Gastrocnemius medialis (tissue), 4 donors: Measurements from ENCODE around the gene PLXDC2.

Experiments used
- POLR2A ChIP-seq, 2 donors: fragments of 450-650 bp; IDR thresholded peaks; one replicate each; pipeline ENCODE4 v1.6.1; 2017; ENCODE audit warnings: antibody characterized with exemption in 2 of 2, mild to moderate bottlenecking in 2 of 2, moderate library complexity in 2 of 2
- TF ChIP-seq, protein P1 (sequence below), 5 experiments: fragments of 450-650 bp in 3 of 5; fragments of 200-600 bp in 2 of 5; sonication (generic) in 2 of 5; IDR thresholded peaks in 4 of 5; conservative IDR thresholded peaks in 1 of 5; 1 replicate in 4 of 5; 2 replicates in 1 of 5; pipeline ENCODE4 v1.5.1; 2016 to 2019; ENCODE audit warnings: antibody characterized with exemption in 5 of 5, mild to moderate bottlenecking in 3 of 5, moderate library complexity in 3 of 5

DNA sequence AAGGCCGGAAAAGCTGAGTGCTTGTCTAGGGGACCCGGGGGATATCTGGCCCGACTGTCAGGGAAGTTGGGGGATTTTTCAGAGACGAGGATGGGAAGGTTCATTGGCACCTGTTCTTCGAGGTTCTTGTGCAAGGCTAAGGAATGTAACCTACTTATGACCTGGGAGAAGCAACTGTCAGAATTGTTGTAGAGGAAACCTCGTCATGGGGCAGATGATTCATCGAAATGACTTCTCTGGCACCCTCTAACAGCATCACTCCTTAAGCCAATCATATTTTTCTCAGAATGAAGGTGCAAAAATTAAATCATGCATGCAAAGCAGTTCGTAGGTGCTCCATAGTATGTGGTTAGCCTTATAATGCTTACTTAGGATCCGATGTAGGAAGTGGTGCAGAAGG is 58.6 kb downstream of the PLXDC2 start:
- no peak for TF ChIP-seq POLR2A (IDR thresholded peaks at IDR 0.05)
- TF ChIP-seq, protein P1, sequence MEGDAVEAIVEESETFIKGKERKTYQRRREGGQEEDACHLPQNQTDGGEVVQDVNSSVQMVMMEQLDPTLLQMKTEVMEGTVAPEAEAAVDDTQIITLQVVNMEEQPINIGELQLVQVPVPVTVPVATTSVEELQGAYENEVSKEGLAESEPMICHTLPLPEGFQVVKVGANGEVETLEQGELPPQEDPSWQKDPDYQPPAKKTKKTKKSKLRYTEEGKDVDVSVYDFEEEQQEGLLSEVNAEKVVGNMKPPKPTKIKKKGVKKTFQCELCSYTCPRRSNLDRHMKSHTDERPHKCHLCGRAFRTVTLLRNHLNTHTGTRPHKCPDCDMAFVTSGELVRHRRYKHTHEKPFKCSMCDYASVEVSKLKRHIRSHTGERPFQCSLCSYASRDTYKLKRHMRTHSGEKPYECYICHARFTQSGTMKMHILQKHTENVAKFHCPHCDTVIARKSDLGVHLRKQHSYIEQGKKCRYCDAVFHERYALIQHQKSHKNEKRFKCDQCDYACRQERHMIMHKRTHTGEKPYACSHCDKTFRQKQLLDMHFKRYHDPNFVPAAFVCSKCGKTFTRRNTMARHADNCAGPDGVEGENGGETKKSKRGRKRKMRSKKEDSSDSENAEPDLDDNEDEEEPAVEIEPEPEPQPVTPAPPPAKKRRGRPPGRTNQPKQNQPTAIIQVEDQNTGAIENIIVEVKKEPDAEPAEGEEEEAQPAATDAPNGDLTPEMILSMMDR (IDR thresholded peaks at IDR 0.05 in 4 of 5, conservative IDR thresholded peaks at IDR 0.05 in 1 of 5) = no peak
